ENCODE data around the gene P3H2. TPM values are rescaled to one million over a fixed set of nuclear protein-coding genes. Genes with fewer than 3 reads are reported as not detected.

Gene P3H2
- total RNA-seq, 2 experiments from 2014 or later: not detected

DNA sequence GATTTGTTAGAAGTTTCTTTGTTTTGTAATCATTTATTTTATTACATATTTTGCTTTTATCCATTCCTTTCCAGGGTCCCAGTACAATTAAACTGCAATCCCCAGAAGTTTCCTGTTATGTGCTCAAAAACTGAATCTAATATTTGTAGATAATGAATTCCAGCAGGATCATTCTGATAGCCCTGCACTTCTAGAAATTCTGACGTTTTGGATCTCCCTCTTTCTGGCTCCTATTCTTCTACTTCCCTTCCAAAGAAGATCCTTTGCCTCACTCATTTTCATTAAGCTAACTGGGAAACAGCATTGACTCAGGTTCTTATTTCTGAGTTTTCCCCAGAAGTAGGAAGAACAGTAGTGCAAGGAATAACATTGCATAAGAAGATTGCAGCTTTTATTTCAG lies 9.9 kb downstream of the P3H2 start:
- no peaks in the 10 kb centered on the region for H3K36me3 Mint-ChIP-seq
- no peak overlapping the region for H3K27ac Mint-ChIP-seq
- peaks cover 52% of the 10 kb centered on the region for H3K27me3 Mint-ChIP-seq
- no peak for DNase-seq
- H3K9me3 Mint-ChIP-seq: no peaks in the 10 kb centered on the region
- H3K4me1 Mint-ChIP-seq: no peaks in the 10 kb centered on the region
- H3K4me3 Mint-ChIP-seq: no peak overlapping the region

DNA sequence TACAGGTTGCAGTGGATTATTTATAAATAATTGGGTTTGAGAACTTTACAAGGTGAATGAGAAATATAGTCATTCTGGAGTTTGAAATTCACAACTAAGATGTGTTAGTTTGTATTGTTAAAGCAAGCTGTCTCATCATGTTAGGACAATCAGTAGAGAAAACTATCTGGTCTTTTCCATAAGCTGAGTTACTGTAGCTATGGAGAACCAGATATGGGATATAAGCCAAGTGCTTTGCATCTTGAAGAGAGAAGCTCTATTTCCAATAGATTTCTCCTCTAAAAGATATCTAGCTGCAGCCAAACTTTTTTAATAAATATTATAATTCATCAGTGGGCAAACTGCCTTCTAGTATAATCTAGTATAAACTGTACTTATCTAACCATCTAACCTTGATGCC lies 11.3 kb downstream of the P3H2 start:
- Mint-ChIP-seq H3K9me3 (no peaks in the 10 kb centered on the region), H3K27ac (no peak overlapping the region), H3K4me1 (no peaks in the 10 kb centered on the region), H3K36me3 (no peaks in the 10 kb centered on the region), H3K27me3 (peaks cover 42% of the 10 kb centered on the region), H3K4me3 (no peak overlapping the region)
- no peak for DNase-seq

DNA sequence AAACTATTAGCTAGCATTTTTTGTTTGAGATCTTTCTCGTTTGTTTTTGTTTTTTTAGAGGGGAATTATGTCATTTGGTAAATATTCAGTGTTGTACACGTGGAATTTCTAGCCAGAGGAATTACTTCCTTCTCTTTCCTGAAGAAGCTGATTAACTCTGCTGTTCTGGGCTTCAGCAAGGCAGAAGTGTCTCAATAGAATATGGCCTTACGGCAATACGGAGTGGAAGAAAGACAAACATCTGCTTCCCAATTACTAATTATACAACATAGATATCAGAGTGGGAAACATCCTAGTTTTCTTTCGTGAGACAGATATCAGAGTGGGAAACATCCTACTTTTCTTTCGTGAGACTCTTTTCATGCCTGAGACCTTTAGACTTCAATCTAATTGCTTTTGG lies 11.9 kb downstream of the P3H2 start:
- Mint-ChIP-seq H3K27ac (no peak overlapping the region), H3K4me3 (no peak overlapping the region), H3K9me3 (no peaks in the 10 kb centered on the region), H3K36me3 (no peaks in the 10 kb centered on the region), H3K4me1 (no peaks in the 10 kb centered on the region), H3K27me3 (peaks cover 44% of the 10 kb centered on the region)
- DNase-seq: no peak

DNA sequence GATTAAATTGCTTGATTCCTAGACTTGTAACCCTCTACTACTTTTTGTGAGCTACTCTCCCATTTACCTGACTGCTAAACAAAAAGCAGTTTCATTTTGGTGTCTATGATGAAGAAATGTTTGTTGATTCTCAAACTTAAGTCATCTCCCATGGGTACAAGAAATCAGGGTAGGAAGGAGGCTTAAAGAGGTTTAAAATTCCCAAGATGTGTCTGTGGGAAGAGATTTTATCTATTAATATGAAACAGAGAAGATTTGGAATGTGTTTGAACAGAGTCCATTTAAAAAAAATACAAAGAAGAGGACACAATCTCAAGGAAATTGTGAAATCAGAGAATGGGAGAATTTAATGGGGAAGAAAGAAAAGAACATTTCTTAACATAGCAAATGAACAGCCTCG lies 14.8 kb downstream of the P3H2 start:
- peaks cover 42% of the 10 kb centered on the region for H3K27me3 Mint-ChIP-seq
- no peaks in the 10 kb centered on the region for H3K36me3 Mint-ChIP-seq
- DNase-seq: no peak

DNA sequence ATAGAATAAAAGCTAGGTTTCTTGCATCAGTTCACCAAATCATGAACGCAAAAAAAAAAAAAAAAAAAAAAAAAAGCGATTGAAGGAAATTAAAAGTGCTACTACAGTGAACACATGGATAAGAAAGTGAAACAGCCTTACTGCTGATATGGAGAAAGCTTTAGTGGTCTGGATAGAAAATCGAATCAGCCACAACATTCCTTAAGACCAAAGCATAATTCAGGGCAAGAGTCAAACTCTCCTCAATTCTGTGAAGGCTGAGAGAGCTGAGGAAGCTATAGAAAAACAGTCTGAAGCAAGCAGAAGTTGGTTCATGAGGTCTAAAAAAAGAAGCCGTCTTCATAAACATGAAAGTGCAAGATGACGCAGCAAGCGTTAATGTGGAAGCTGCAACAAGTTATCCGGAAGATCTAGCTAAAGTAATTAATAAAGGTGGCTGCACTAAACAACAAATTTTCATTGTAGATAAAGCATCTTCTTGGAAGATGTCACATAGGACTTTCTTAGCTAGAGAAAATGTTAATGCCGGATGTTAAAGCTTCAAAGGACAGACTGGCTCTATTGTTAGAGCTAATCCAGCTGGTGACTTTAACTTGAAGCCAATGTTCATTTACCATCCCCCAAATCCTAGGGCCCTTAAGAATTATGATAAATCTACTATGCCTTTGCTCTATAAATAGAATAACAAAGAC lies 19.2 kb downstream of the P3H2 start:
- H3K27ac Mint-ChIP-seq: no peak overlapping the region
- H3K27me3 Mint-ChIP-seq: peaks cover 35% of the 10 kb centered on the region
- H3K4me3 Mint-ChIP-seq: peak overlapping the region; percentile 54
- H3K36me3 Mint-ChIP-seq: no peaks in the 10 kb centered on the region
- no peak for DNase-seq
- H3K4me1 Mint-ChIP-seq: peaks cover 3% of the 10 kb centered on the region
- no peaks in the 10 kb centered on the region for H3K9me3 Mint-ChIP-seq

More for the DNA sequence above, 14.8 kb downstream of the P3H2 start:
- Mint-ChIP-seq H3K27ac (no peak overlapping the region), H3K9me3 (no peaks in the 10 kb centered on the region), H3K4me1 (peaks cover 3% of the 10 kb centered on the region), H3K4me3 (no peak overlapping the region)

GRCh38 chr3:190099099-190099498 lies 21.6 kb downstream of the P3H2 start:
- Mint-ChIP-seq H3K9me3 (peaks cover 2% of the 10 kb centered on the region), H3K27ac (no peak overlapping the region), H3K27me3 (peaks cover 30% of the 10 kb centered on the region), H3K4me3 (no peak overlapping the region), H3K4me1 (peaks cover 5% of the 10 kb centered on the region), H3K36me3 (no peaks in the 10 kb centered on the region)
- no peak for DNase-seq

DNA sequence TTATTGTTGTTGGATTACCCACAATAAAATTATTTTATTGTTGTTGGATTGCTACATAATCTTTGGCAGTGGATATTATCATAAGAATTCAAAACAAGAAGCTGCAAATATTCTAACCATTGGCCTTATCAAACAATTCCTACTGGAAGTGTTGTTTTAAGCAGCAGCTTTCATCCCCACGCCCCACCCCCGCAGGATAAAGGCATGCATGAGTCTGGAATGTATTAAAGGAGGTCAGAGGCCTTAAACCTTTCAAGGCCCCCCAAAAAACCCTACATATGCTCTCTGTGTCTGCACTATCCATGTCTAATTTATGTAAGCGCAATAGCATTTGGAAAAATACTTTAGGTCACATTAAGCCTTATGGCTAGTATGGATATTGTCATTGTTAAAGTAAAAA lies 23.1 kb downstream of the P3H2 start:
- Mint-ChIP-seq H3K36me3 (no peaks in the 10 kb centered on the region), H3K9me3 (peaks cover 2% of the 10 kb centered on the region), H3K27me3 (peaks cover 25% of the 10 kb centered on the region), H3K27ac (no peak overlapping the region), H3K4me3 (no peak overlapping the region), H3K4me1 (peaks cover 5% of the 10 kb centered on the region)
- no peak for DNase-seq

DNA sequence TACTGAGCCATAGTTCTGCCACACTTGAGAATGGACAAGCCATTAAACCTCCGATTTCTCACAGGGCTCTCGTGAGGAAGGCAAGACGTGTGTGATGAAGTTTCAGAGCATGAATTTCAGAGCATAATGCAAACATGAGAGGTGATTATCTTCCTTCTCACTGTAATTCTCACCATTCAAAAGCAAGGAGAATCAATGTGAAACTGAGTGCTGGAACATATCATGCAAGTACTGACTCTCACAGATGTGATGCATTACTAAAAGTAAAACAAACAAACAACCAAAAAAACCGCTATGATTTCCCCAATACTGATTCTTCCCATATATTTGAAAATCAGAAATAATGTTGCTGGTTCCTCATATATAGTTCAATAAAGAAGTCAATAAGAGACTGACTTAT lies 23.7 kb downstream of the P3H2 start:
- peaks cover 5% of the 10 kb centered on the region for H3K4me1 Mint-ChIP-seq
- H3K9me3 Mint-ChIP-seq: peaks cover 2% of the 10 kb centered on the region
- no peaks in the 10 kb centered on the region for H3K36me3 Mint-ChIP-seq
- H3K27ac Mint-ChIP-seq: no peak overlapping the region
- peaks cover 19% of the 10 kb centered on the region for H3K27me3 Mint-ChIP-seq
- H3K4me3 Mint-ChIP-seq: no peak overlapping the region
- DNase-seq: no peak

DNA sequence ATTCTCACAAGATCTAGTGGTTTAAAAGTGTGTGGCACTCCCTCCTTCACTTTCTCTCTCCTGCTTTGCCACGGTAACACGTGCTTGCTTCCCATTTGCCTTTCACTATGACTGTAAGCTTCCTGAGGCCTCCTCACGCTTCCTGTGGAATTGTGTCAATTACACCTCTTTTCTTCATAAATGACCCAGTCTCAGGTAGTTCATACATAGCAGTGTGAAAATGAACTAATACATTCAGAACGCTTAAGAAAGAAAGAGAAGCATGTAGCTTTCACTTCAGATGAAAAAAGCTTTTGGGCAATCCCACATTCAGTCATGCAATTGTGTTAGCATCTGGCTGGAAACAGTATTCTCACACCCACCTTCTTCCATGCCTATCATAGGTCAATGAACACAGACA lies 24.4 kb downstream of the P3H2 start:
- Mint-ChIP-seq H3K36me3 (no peaks in the 10 kb centered on the region), H3K4me3 (no peak overlapping the region), H3K27me3 (peaks cover 18% of the 10 kb centered on the region), H3K9me3 (peaks cover 2% of the 10 kb centered on the region), H3K4me1 (peaks cover 5% of the 10 kb centered on the region), H3K27ac (no peak overlapping the region)
- no peak for DNase-seq

DNA sequence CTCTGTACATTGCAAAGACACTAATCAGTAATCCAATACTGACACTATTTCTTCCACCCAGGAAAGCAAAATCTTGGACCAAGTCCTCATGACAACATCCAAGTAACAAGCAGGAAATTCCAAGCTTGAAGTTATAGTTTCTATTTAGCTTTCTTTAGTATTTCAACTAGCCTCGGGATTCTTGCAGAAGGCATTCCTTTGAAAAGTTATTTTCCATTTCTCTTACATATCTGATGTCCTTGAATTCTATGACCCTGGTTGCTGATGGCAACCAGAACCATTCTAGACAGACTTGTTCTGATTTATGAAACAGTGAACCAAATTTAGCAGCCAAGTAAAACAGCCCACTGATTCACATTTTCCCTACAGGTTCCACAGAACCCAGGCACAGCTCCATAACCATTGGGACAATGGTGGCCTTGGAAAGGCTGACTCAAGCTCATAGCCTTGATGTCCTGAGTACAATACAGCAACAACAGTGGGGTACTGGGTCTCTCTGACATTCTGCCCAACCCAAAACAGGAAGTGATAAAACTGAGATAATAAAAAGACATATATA lies 26.5 kb downstream of the P3H2 start:
- Mint-ChIP-seq H3K4me3 (no peak overlapping the region), H3K27me3 (peaks cover 14% of the 10 kb centered on the region), H3K4me1 (peaks cover 1% of the 10 kb centered on the region), H3K27ac (no peak overlapping the region), H3K36me3 (no peaks in the 10 kb centered on the region), H3K9me3 (peaks cover 2% of the 10 kb centered on the region)
- no peak for DNase-seq

DNA sequence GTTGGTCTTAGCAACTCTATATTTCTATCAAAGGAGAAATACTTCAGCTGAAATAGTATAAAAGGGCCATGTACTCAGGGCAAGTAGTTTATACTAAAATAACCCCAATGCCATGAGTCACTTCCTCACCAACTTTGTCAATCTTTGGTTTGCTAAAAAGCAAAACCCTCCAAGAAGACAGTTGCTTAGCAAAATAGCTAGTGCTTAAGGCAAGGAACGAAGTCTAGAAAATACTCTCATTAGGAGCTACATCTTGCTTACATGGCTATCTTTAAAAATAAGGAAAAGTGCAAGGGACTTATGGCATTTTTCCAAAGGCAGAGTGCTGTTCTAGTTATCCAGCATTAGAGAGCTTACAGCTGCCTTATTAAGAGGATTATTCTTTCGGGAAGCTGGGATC lies 28.4 kb downstream of the P3H2 start:
- Mint-ChIP-seq H3K36me3 (no peaks in the 10 kb centered on the region), H3K27ac (no peak overlapping the region), H3K4me1 (peaks cover 1% of the 10 kb centered on the region), H3K27me3 (peaks cover 11% of the 10 kb centered on the region), H3K9me3 (peaks cover 2% of the 10 kb centered on the region), H3K4me3 (no peak overlapping the region)
- no peak for DNase-seq

- Mint-ChIP-seq H3K27me3 (peaks cover 25% of the 10 kb centered on the region), H3K36me3 (no peaks in the 10 kb centered on the region), H3K27ac (no peak overlapping the region), H3K4me3 (no peak overlapping the region), H3K9me3 (no peaks in the 10 kb centered on the region), H3K4me1 (no peaks in the 10 kb centered on the region)
- no peak for DNase-seq
Measured at GRCh38 chr3:190089711-190090110, 31.0 kb downstream of the P3H2 start.

GRCh38 chr3:190088890-190089289 lies 31.8 kb downstream of the P3H2 start:
- Mint-ChIP-seq H3K4me1 (no peaks in the 10 kb centered on the region), H3K27ac (no peak overlapping the region), H3K9me3 (no peaks in the 10 kb centered on the region), H3K36me3 (no peaks in the 10 kb centered on the region), H3K4me3 (no peak overlapping the region), H3K27me3 (peaks cover 25% of the 10 kb centered on the region)
- DNase-seq: no peak

GRCh38 chr3:190086191-190086590 lies 34.5 kb downstream of the P3H2 start:
- H3K27ac Mint-ChIP-seq: no peak overlapping the region
- no peaks in the 10 kb centered on the region for H3K36me3 Mint-ChIP-seq
- no peaks in the 10 kb centered on the region for H3K9me3 Mint-ChIP-seq
- H3K27me3 Mint-ChIP-seq: peaks cover 18% of the 10 kb centered on the region
- H3K4me1 Mint-ChIP-seq: no peaks in the 10 kb centered on the region
- no peak for DNase-seq
- no peak overlapping the region for H3K4me3 Mint-ChIP-seq

DNA sequence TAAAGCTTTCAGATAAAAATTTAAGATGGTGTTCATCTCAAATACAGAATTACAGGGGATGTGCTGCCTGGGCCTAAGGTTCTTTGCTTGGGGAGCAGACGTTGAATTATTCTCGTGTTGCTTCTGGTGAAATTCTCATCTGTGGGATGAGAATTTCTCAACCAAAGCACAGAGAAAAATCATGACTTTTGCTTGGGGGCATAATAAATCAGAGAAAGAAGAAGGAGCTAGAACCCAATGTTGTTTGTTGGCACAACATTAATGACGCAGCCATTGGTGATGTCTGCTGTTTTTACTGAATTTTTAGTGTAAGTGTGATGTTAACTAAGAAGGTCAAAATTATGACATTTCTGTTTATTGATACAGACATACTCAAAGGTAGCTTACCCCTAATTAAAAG lies 35.7 kb downstream of the P3H2 start:
- Mint-ChIP-seq H3K9me3 (no peaks in the 10 kb centered on the region), H3K27me3 (peaks cover 15% of the 10 kb centered on the region), H3K27ac (no peak overlapping the region), H3K4me1 (no peaks in the 10 kb centered on the region), H3K36me3 (no peaks in the 10 kb centered on the region), H3K4me3 (no peak overlapping the region)
- DNase-seq: no peak

GRCh38 chr3:190083635-190084034 lies 37.1 kb downstream of the P3H2 start:
- H3K27ac Mint-ChIP-seq: no peak overlapping the region
- H3K36me3 Mint-ChIP-seq: no peaks in the 10 kb centered on the region
- H3K4me3 Mint-ChIP-seq: no peak overlapping the region
- no peak for DNase-seq
- no peaks in the 10 kb centered on the region for H3K4me1 Mint-ChIP-seq
- peaks cover 14% of the 10 kb centered on the region for H3K27me3 Mint-ChIP-seq
- H3K9me3 Mint-ChIP-seq: no peaks in the 10 kb centered on the region
